Skeletal muscle tissue (tissue), 4 donors: ENCODE results near the gene PTEN. TPM values are rescaled to one million over a fixed set of nuclear protein-coding genes. Genes with fewer than 3 reads are reported as not detected.

Source experiments
- H3K27ac ChIP-seq: one replicate; pipeline ENCODE4 v1.7.0; 2013; ENCODE audit warnings: mild to moderate bottlenecking, low read depth, low read length, inconsistent platforms
- H3K27me3 ChIP-seq, 3 donors: one replicate each; pipeline ENCODE4 v1.7.0; 2013; ENCODE audit warnings: low read length in 3 of 3; ENCODE audit not compliant: control insufficient read depth in 3 of 3, insufficient read depth in 3 of 3
- H3K36me3 ChIP-seq, 3 donors: one replicate each; pipeline ENCODE4 v1.7.0; 2013; ENCODE audit warnings: low read length in 3 of 3; ENCODE audit not compliant: control insufficient read depth in 3 of 3, insufficient read depth in 3 of 3
- H3K4me1 ChIP-seq, 3 donors: one replicate each; pipeline ENCODE4 v1.7.0; 2013; ENCODE audit warnings: low read length in 3 of 3, mild to moderate bottlenecking in 3 of 3; ENCODE audit not compliant: control insufficient read depth in 3 of 3, insufficient read depth in 3 of 3
- H3K4me3 ChIP-seq, 3 donors: one replicate each; pipeline ENCODE4 v1.7.0; 2013; ENCODE audit warnings: low read length in 3 of 3
- H3K9ac ChIP-seq, 3 donors: one replicate each; pipeline ENCODE4 v1.7.0; 2013; ENCODE audit warnings: low read length in 3 of 3, mild to moderate bottlenecking in 3 of 3, moderate library complexity in 2 of 3, low read depth in 1 of 3
- H3K9me3 ChIP-seq, 3 donors: one replicate each; pipeline ENCODE4 v1.7.0; 2013; ENCODE audit warnings: low read length in 3 of 3; ENCODE audit not compliant: control insufficient read depth in 3 of 3
- total RNA-seq: library from RNA; depleted of rRNA; stranded (reverse); fragments of >200 nt; gene quantifications from one replicate; pipeline ENCODE4 v1.2.3, GENCODE V29; 2014
- donor health status: Osteomylitis.

The PTEN gene
- total RNA-seq, result 76.2 TPM

GRCh38 chr10:87863053-87863943 lies at the start of gene PTEN, which contains the start of gene KLLN:
PTEN (plus strand) TSS chr10:87863625; CDS start chr10:87864470, 845 bp downstream.
KLLN (minus strand) TSS chr10:87863533; CDS start chr10:87862487, 1,046 bp downstream.
- Histone ChIP-seq H3K4me1 (peaks cover 6 to 32% (median 12%) of the 10 kb centered on the region in 3 donors), H3K27me3 (no peaks in the 10 kb centered on the region), H3K36me3 (no peaks in the 10 kb centered on the region), H3K4me3 (peak within 1 kb of the TSS; percentile 97 to 99 (median 99)), H3K9ac (peak within 1 kb of the TSS; percentile 82 to 92 (median 91)), H3K27ac (peak within 1 kb of the TSS; percentile 84), H3K9me3 (no peaks in the 10 kb centered on the region)

GRCh38 chr10:87816163-87816897 lies 47.1 kb upstream of the PTEN start:
- Histone ChIP-seq H3K4me1 (peaks cover 10 to 25% (median 16%) of the 10 kb centered on the region in 3 donors), H3K9ac (peak overlapping the region in 1 of 3 donors; percentile 90), H3K36me3 (peaks cover 0 to 3% (median 3%) of the 10 kb centered on the region in 3 donors), H3K27ac (no peak overlapping the region), H3K4me3 (peak overlapping the region in 2 of 3 donors; percentile 82 to 98), H3K9me3 (no peaks in the 10 kb centered on the region), H3K27me3 (no peaks in the 10 kb centered on the region)

GRCh38 chr10:87816898-87817608 lies 46.4 kb upstream of the PTEN start:
- H3K9me3 ChIP-seq, result no peaks in the 10 kb centered on the region
- peaks cover 10 to 25% (median 16%) of the 10 kb centered on the region in 3 donors for H3K4me1 ChIP-seq
- peaks cover 0 to 3% (median under 1%) of the 10 kb centered on the region in 3 donors for H3K36me3 ChIP-seq
- peak overlapping the region; percentile 82 to 98 (median 94) for H3K4me3 ChIP-seq
- H3K27me3 ChIP-seq, result no peaks in the 10 kb centered on the region
- peak overlapping the region; percentile 90 for H3K27ac ChIP-seq
- H3K9ac ChIP-seq, result peak overlapping the region; percentile 81 to 91 (median 90)

- Histone ChIP-seq H3K4me1 (peaks cover 10 to 25% (median 16%) of the 10 kb centered on the region in 3 donors), H3K9ac (peak within 1 kb of the TSS; percentile 81 to 91 (median 90)), H3K27ac (peak within 1 kb of the TSS; percentile 90), H3K36me3 (no peaks in the 10 kb centered on the region), H3K4me3 (peak within 1 kb of the TSS; percentile 82 to 98 (median 94)), H3K9me3 (no peaks in the 10 kb centered on the region), H3K27me3 (no peaks in the 10 kb centered on the region)
Measured at GRCh38 chr10:87817609-87818504, 45.6 kb upstream of the PTEN start, which contains the start of gene ATAD1. ATAD1 (minus strand) TSS chr10:87818226; CDS start chr10:87814599, 3,627 bp downstream.

- Histone ChIP-seq H3K27me3 (no peaks in the 10 kb centered on the region), H3K9me3 (no peaks in the 10 kb centered on the region), H3K27ac (peak overlapping the region; percentile 90), H3K9ac (peak overlapping the region; percentile 81 to 91 (median 90)), H3K4me1 (peaks cover 10 to 25% (median 16%) of the 10 kb centered on the region in 3 donors), H3K36me3 (no peaks in the 10 kb centered on the region), H3K4me3 (peak overlapping the region; percentile 82 to 98 (median 94))
Measured at GRCh38 chr10:87818505-87819288, 44.7 kb upstream of the PTEN start.

- Histone ChIP-seq H3K4me1 (peaks cover 10 to 25% (median 16%) of the 10 kb centered on the region in 3 donors), H3K9ac (no peak overlapping the region), H3K27me3 (no peaks in the 10 kb centered on the region), H3K36me3 (no peaks in the 10 kb centered on the region), H3K9me3 (no peaks in the 10 kb centered on the region), H3K27ac (no peak overlapping the region), H3K4me3 (no peak overlapping the region)
Measured at GRCh38 chr10:87819289-87819585, 44.2 kb upstream of the PTEN start.

- H3K27me3 ChIP-seq, result no peaks in the 10 kb centered on the region
Measured at GRCh38 chr10:87826653-87827052, 36.8 kb upstream of the PTEN start.

GRCh38 chr10:87827681-87828080 lies 35.7 kb upstream of the PTEN start:
- H3K27me3 ChIP-seq, result no peaks in the 10 kb centered on the region
- no peaks in the 10 kb centered on the region for H3K36me3 ChIP-seq
- no peaks in the 10 kb centered on the region for H3K4me1 ChIP-seq
- no peaks in the 10 kb centered on the region for H3K9me3 ChIP-seq
- no peak overlapping the region for H3K9ac ChIP-seq
- H3K27ac ChIP-seq, result no peak overlapping the region
- H3K4me3 ChIP-seq, result no peak overlapping the region

More at GRCh38 chr10:87826653-87827052, 36.8 kb upstream of the PTEN start:
- Histone ChIP-seq H3K36me3 (no peaks in the 10 kb centered on the region), H3K9me3 (no peaks in the 10 kb centered on the region), H3K4me1 (no peaks in the 10 kb centered on the region), H3K4me3 (no peak overlapping the region), H3K9ac (no peak overlapping the region), H3K27ac (no peak overlapping the region)
